B cell (primary cell): ENCODE data around the gene KCNA1. TPM values are rescaled to one million over a fixed set of nuclear protein-coding genes. Genes with fewer than 3 reads are reported as not detected.

Source experiments
- ATAC-seq: fragments of 200-7000 bp; cut with Tn5 transposase; one replicate; pipeline ENCODE4 v1.10.0; 2021; ENCODE audit warnings: low read depth, mild to moderate bottlenecking, moderate number of reproducible peaks, moderate library complexity
- CTCF ChIA-PET: fragments of 350-600 bp; sonication (Branson Sonifier 250); formaldehyde crosslinking; loops from one replicate; lab custom pipeline; 2021; ENCODE audit warnings: antibody characterized with exemption, inconsistent platforms; lab: Charles Lee
- POLR2A ChIA-PET: fragments of 350-600 bp; sonication (Branson Sonifier 250); formaldehyde crosslinking; loops from one replicate; lab custom pipeline; 2021; ENCODE audit warnings: antibody characterized with exemption; lab: Charles Lee
- DNase-seq: peaks from one replicate; pipeline ENCODE4 v3.0.0; 2013
- H2AFZ ChIP-seq: 2 replicates; pipeline ENCODE4 v1.6.1; 2012; ENCODE audit warnings: mild to moderate bottlenecking, low read depth, low read length; ENCODE audit not compliant: insufficient read depth, poor library complexity, severe bottlenecking
- H3K27ac ChIP-seq, 2 donors: 1 replicate in 1 of 2; 2 replicates in 1 of 2; pipeline ENCODE4 v1.5.1; 2012 to 2013; ENCODE audit warnings: low read length in 2 of 2, mild to moderate bottlenecking in 2 of 2, moderate library complexity in 1 of 2
- H3K27me3 ChIP-seq, 4 experiments: fragments of 200-600 bp in 1 of 4; sonication (generic) in 1 of 4; replicated peaks in 1 of 4; 1 replicate in 2 of 4; 2 replicates in 2 of 4; pipeline versions ENCODE4 v1.6.1 to v1.7.0; 2013 to 2016; ENCODE audit warnings: low read length in 3 of 4, mild to moderate bottlenecking in 2 of 4, mixed read lengths in 1 of 4, moderate library complexity in 1 of 4; ENCODE audit not compliant: insufficient read depth in 4 of 4, control insufficient read depth in 3 of 4; ENCODE audit errors: control extremely low read depth in 1 of 4
- H3K36me3 ChIP-seq, 2 experiments: replicated peaks in 1 of 2; 1 replicate in 1 of 2; 2 replicates in 1 of 2; pipeline versions ENCODE4 v1.6.1 to v1.7.1; 2013; ENCODE audit warnings: low read length in 1 of 2; ENCODE audit not compliant: insufficient read depth in 2 of 2, control insufficient read depth in 1 of 2; ENCODE audit errors: control extremely low read depth in 1 of 2, extremely low read depth in 1 of 2
- H3K4me1 ChIP-seq, 2 donors: fragments of 200-600 bp in 1 of 2; sonication (generic) in 1 of 2; 1 replicate in 1 of 2; 2 replicates in 1 of 2; pipeline versions ENCODE4 v1.5.1 to v1.6.1; 2013 to 2017; ENCODE audit warnings: low read length in 2 of 2; ENCODE audit not compliant: control insufficient read depth in 2 of 2, insufficient read depth in 2 of 2
- H3K4me2 ChIP-seq: replicated peaks from 2 replicates; pipeline ENCODE3; 2012; ENCODE audit warnings: mild to moderate bottlenecking, low read depth, low read length; ENCODE audit not compliant: poor library complexity, severe bottlenecking
- H3K4me3 ChIP-seq, 5 experiments: fragments of 200-600 bp in 1 of 5; sonication (generic) in 1 of 5; 1 replicate in 3 of 5; 2 replicates in 2 of 5; pipeline versions ENCODE4 v1.5.1 to v1.7.0; 2011 to 2016; ENCODE audit warnings: low read length in 4 of 5, mild to moderate bottlenecking in 4 of 5, low read depth in 2 of 5, control low read depth in 1 of 5, moderate library complexity in 1 of 5; ENCODE audit not compliant: insufficient read depth in 1 of 5; ENCODE audit errors: control extremely low read depth in 1 of 5, extremely low read depth in 1 of 5
- H3K79me2 ChIP-seq: fragments of 200-600 bp; sonication (generic); one replicate; pipeline ENCODE4 v1.6.0; 2016; ENCODE audit warnings: low read length; ENCODE audit not compliant: control insufficient read depth, insufficient read depth
- H3K9ac ChIP-seq: fragments of 200-600 bp; sonication (generic); 2 replicates; pipeline ENCODE4 v1.6.1; 2017; ENCODE audit warnings: mild to moderate bottlenecking, low read length, moderate library complexity
- H3K9me3 ChIP-seq, 3 donors: one replicate each; pipeline versions ENCODE4 v1.6.1 to v1.7.1; 2013; ENCODE audit warnings: low read length in 2 of 3; ENCODE audit not compliant: control insufficient read depth in 2 of 3, insufficient read depth in 1 of 3; ENCODE audit errors: control extremely low read depth in 1 of 3
- H4K20me1 ChIP-seq: 2 replicates; pipeline ENCODE4 v1.6.0; 2012; ENCODE audit warnings: mild to moderate bottlenecking, low read length; ENCODE audit not compliant: insufficient read depth, control insufficient read depth, poor library complexity, severe bottlenecking
- H3K27ac Mint-ChIP-seq: one replicate; pipeline ENCODE4 v1.8.0; 2021; ENCODE audit warnings: mixed read lengths
- H3K27me3 Mint-ChIP-seq: one replicate; pipeline ENCODE4 v1.8.0; 2021; ENCODE audit warnings: mixed read lengths
- H3K4me1 Mint-ChIP-seq: one replicate; pipeline ENCODE4 v1.8.0; 2021; ENCODE audit warnings: mixed read lengths
- H3K4me3 Mint-ChIP-seq: one replicate; pipeline ENCODE4 v1.8.0; 2021; ENCODE audit warnings: mixed read lengths
- H3K9me3 Mint-ChIP-seq: one replicate; pipeline ENCODE4 v1.8.0; 2022; ENCODE audit warnings: mixed read lengths; ENCODE audit not compliant: insufficient read depth
- EZH2 ChIP-seq: IDR thresholded peaks from 2 replicates; pipeline ENCODE4 v1.6.1; 2012; ENCODE audit warnings: borderline replicate concordance, low read depth, mild to moderate bottlenecking, moderate library complexity, low read length; ENCODE audit not compliant: insufficient read depth, poor library complexity, severe bottlenecking
- WGBS: methylation state at CpG from one replicate; pipeline ENCODE4 v1.1.5; 2013; ENCODE audit warnings: missing lambda C conversion rate; ENCODE audit not compliant: insufficient coverage; 5-methylcytosine and 5-hydroxymethylcytosine counted together
- intact Hi-C: fragments of 100-400 bp; cut with micrococcal nuclease; formaldehyde crosslinking; loops from one replicate; pipeline ENCODE4 v1.10.0; 2022
- polyA plus RNA-seq: library from polyadenylated mRNA; depleted of rRNA; stranded (reverse); fragments of >200 nt; gene quantifications from 2 replicates; pipeline ENCODE4 v1.2.3, GENCODE V29; 2012
- total RNA-seq, 2 donors: library from RNA; stranded (reverse); fragments of 120-200 nt in 1 of 2; gene quantifications; 1 replicate in 1 of 2; 2 replicates in 1 of 2; pipeline versions ENCODE4 v1.2.3 to v1.2.4, GENCODE V29; 2013 to 2022
- TF ChIP-seq, protein P1 (sequence below): fragments of 200-600 bp; IDR thresholded peaks from one replicate; pipeline ENCODE4 v1.8.0; 2022; ENCODE audit warnings: antibody characterized with exemption, mild to moderate bottlenecking

The KCNA1 gene
- total and polyA plus RNA-seq, 2 donors (not counting 1 experiment from before 2014, with no cell fraction given), result not detected

DNA sequence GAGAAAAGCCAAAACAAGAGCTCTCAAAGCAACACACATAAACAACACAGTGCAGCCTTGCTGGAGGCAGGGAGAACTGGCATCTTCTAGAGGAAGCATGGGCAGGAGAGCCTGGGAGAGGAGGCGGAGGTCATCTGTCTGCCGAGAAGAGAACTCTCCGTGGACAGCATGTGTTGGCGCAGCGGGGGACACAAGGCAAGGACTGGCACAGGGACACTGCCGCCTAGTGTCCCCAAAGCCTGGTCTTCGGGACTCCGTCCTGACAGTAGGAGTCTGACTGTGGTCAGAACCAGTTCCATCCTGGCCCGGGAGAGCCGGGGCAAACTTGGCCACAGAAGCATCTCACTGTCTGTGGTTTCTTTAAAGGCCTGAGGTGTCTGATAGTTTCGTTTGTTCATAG, 47.3 kb downstream of the KCNA1 start:
- POLR2A ChIA-PET, result no interaction called here
- H3K4me3 Mint-ChIP-seq, result no peak overlapping the region
- peaks cover 2% of the 10 kb centered on the region for H3K4me1 Mint-ChIP-seq
- CTCF ChIA-PET, result no interaction called here
- Histone ChIP-seq H2AFZ (no peak overlapping the region), H3K9me3 (no peaks in the 10 kb centered on the region), H3K4me1 (peaks cover 6 to 7% of the 10 kb centered on the region in 2 donors), H3K36me3 (no peaks in the 10 kb centered on the region), H3K79me2 (no peaks in the 10 kb centered on the region), H3K4me3 (no peak overlapping the region), H4K20me1 (no peaks in the 10 kb centered on the region), H3K27me3 (peaks cover 0 to 19% (median 13%) of the 10 kb centered on the region in 4 experiments), H3K27ac (no peak overlapping the region), H3K4me2 (no peak overlapping the region), H3K9ac (no peak overlapping the region)
- H3K27ac Mint-ChIP-seq, result no peak overlapping the region
- ATAC-seq (no peak), DNase-seq (no peak)
- TF ChIP-seq, protein P1, sequence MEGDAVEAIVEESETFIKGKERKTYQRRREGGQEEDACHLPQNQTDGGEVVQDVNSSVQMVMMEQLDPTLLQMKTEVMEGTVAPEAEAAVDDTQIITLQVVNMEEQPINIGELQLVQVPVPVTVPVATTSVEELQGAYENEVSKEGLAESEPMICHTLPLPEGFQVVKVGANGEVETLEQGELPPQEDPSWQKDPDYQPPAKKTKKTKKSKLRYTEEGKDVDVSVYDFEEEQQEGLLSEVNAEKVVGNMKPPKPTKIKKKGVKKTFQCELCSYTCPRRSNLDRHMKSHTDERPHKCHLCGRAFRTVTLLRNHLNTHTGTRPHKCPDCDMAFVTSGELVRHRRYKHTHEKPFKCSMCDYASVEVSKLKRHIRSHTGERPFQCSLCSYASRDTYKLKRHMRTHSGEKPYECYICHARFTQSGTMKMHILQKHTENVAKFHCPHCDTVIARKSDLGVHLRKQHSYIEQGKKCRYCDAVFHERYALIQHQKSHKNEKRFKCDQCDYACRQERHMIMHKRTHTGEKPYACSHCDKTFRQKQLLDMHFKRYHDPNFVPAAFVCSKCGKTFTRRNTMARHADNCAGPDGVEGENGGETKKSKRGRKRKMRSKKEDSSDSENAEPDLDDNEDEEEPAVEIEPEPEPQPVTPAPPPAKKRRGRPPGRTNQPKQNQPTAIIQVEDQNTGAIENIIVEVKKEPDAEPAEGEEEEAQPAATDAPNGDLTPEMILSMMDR, result no peak
- no peak for TF ChIP-seq EZH2
- no peaks in the 10 kb centered on the region for H3K9me3 Mint-ChIP-seq
- intact Hi-C loops, result no loop called here
- peaks cover 57% of the 10 kb centered on the region for H3K27me3 Mint-ChIP-seq
- WGBS, result 75% methylated on average over 11 of the region's 11 CpGs

DNA sequence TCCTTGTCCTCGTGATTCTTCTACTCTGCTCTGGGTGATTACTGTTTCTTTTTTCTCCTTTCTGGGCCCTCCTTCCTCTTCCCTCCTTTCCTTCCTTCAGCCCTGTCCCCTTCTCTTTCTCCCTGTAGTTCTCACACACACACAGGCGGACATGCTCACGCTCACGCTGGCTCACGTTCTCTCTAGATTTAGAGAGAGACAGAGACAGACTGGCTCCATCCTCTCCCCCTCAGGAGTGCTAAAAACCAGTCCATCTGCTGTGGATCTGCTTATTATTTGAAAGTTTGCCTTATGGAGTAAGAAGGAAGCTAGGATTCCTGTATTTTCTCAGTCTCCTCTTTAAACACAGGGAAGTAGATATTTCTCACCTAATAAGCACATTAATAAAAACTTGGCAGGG, 48.1 kb downstream of the KCNA1 start:
- CTCF ChIA-PET, result no interaction called here
- no peak overlapping the region for H3K4me3 Mint-ChIP-seq
- ATAC-seq, result no peak
- Histone ChIP-seq H3K4me1 (peaks cover 6 to 7% of the 10 kb centered on the region in 2 donors), H3K27ac (no peak overlapping the region), H2AFZ (no peak overlapping the region), H3K4me3 (no peak overlapping the region), H3K9ac (no peak overlapping the region), H3K4me2 (no peak overlapping the region), H3K27me3 (peaks cover 0 to 19% (median 12%) of the 10 kb centered on the region in 4 experiments), H3K9me3 (no peaks in the 10 kb centered on the region), H3K79me2 (no peaks in the 10 kb centered on the region), H3K36me3 (no peaks in the 10 kb centered on the region), H4K20me1 (no peaks in the 10 kb centered on the region)
- no peak for TF ChIP-seq EZH2
- TF ChIP-seq, protein P1, result no peak
- no peak for DNase-seq
- 86% methylated on average over 2 of the region's 5 CpGs for WGBS
- POLR2A ChIA-PET, result no interaction called here
- H3K9me3 Mint-ChIP-seq, result no peaks in the 10 kb centered on the region
- H3K27me3 Mint-ChIP-seq, result peaks cover 60% of the 10 kb centered on the region
- H3K4me1 Mint-ChIP-seq, result peaks cover 2% of the 10 kb centered on the region
- intact Hi-C loops, result no loop called here
- H3K27ac Mint-ChIP-seq, result no peak overlapping the region
